GM18502 (cell line): ENCODE data around the gene URAD.

Source experiments
- ATAC-seq: cut with Tn5 transposase; IDR thresholded peaks from one replicate; pipeline ENCODE4 v1.9.1; 2021; ENCODE audit warnings: mild to moderate bottlenecking; ENCODE audit not compliant: unreplicated experiment, poor library complexity

URAD gene

DNA sequence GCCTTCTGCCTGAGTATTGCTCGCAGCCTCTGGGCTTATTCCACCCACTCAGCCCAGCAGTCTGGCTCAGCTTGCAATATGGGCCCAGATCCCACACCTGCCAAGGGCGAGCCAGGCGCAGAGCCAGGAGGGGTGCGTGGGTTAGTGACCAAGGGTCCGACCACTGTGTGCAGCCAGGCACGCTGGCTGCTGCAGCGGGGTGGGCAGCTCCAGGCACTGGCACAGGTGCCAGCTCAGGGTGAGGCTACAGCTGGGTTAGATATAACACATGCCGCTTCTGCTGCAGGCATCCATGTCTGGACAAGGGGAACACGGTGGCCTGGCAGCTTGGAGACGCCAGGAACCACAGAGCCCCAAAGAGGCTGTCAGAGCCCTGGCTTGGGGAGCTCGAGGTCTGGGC lies 12.6 kb upstream of the URAD start:
- ATAC-seq: no peak

DNA sequence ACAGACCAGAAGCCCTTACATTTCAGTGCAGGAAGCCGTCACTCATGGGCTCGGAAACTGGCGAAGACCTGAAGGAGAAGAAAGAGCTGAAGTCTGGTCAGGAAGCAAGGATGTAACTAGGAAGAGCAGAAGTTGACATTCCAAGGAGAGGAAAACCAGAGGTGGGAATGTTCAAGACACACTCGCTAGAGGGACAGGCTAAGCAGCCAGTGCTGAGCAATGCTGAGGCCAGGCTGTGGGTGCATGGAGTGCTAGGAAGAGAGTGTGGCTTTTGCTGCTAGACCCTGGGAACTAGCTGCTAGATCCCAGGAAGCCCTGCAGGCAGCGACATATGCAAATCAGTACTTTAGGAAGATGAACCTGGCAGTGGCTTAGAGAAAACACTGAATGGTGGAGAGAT lies 12.1 kb upstream of the URAD start:
- ATAC-seq: no peak

DNA sequence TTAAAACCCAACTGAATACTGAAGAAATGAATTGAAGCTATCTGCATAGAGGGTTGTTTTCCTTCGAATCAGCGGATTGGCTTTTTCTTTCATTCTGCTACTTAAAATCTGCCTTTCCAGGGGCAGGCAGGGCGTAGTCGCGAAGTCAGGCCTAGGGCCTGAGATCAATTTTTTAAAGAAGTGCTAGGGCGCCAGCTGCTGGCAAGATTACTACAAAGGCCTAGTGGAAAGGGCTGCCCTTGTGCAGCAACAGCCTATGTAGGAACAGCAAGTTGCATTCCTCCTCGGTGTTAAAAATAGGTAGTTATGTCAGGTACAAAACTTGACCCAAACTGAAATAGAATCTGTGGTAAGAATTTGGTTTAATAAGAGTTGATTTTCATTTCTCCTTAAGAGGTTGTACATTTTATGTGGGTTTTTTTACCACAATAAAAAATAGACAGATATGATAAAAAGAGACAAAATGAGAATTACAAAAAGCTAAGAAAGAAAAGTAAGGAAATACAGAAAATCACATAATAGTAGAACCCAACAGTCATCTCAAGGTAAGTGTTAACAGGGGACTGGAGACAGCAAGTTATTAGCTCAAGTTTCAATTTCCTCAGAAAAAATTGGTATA lies 9.5 kb upstream of the URAD start:
- no peak for ATAC-seq

DNA sequence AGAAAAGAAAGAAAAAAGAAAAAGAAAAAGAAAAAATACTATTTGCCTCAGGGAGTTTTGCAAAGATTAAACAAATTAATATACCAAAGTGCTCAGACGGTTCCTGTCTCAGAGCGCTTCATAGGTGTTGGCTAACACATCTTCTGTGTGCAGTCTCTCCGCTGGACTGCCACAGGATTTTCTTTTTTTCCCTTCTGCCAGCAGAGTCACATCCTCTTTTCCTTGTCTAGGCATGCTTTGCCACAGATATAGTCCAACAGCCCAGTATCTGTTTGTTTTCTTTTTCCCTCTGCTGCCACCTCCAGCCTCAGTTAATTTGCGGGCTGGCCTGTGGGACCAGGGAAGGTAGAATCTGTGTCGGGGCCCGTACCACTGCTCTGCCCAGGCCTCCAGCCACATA lies 3.4 kb upstream of the URAD start:
- no peak for ATAC-seq

GRCh38 chr13:27985600-27985999 lies 2.9 kb downstream of the URAD start:
- ATAC-seq: no peak

DNA sequence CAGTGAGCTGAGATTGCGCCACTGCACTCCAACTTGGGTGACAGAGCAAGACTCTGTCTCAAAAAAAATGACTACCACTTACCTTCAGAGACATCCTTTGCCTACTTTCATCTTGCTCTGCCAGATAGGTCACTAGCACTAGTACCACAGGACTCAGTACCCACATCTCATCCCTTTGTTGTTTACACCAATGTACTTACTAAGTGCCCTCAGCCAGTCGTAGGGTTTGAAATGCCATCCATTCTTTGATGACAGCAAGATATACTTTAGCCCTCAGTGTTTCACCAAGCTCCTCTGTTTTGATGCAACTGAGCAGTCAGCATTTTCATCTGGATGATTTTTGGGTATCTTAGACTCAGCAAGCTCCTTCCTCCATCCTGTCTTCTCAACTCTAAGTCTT lies 6.1 kb downstream of the URAD start:
- ATAC-seq: no peak

GRCh38 chr13:27981006-27981708 lies 7.3 kb downstream of the URAD start:
- no peak for ATAC-seq

DNA sequence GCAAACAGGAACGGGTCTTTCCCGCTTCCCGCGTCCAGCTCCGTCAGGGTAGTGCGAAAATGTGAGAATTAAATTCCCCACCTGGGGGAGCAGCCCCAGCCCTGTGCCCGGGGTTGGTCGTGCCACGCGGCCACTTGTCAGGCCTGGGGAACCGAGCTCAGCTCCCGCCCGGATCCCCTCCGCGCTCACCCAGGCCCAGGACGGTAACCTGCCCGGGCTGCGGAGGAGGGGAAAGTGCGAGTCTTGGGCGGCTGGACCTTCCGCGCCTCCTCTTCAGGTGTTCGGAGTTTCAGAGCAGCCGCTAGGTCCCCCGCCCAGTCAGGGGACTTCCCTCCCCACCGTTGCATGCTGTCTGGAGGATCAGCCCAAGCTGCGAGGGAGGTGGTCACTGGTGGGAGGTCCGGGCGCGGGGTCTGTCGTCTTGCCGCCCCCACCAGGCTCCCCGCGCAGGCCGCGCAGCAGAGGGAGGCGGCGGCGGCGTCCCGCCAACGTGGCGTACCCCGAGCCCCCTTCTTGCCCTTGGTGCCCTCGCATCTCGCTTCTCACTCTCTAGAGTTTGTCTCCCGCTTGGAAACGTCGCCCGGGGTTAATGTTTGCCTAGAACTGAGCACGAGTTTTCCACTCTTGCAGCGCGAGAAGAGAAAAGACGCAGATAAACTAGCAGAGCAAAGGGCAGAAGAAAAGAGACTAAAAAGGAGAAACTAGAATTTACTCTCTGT lies 8.1 kb downstream of the URAD start:
- ATAC-seq: no peak

GRCh38 chr13:27979765-27980279 lies 8.7 kb downstream of the URAD start:
- ATAC-seq: no peak

DNA sequence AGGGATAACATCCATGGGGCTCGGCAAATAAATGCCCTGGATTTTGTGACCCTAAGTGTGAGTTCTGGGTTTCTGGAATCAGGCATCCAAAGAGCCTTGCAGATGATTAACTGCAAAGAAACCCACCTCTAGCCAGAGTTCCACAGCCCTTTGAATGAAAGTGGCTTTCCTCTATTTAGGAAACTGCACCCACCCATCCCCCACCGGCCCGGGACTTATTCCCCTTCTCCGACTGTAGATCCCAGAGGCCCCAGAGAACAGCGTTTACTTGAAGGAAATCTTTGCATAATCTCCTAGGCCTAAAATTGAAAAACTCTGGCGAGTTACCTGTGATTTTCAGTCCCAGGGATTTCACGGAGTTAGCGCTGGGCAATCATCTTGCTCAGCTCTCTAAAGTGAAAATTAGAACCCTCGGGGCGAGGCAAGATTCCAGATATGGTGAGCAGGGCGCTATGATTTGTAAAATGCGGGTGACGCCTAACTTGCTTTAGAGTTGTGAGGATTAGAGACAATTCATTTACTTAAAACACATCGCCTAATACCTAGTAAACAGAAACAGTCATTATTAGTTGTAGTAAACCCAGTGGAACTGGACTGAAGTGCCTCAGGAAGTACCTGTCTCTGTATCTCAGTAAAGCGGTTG lies 9.4 kb downstream of the URAD start:
- ATAC-seq: no peak

GRCh38 chr13:27978301-27978968 lies 10.1 kb downstream of the URAD start:
- ATAC-seq: no peak

- ATAC-seq: no peak
These were observed 10.8 kb downstream of the URAD start for GRCh38 chr13:27977476-27978300.

- ATAC-seq: no peak
These were observed 12.0 kb downstream of the URAD start for GRCh38 chr13:27976362-27977091.

DNA sequence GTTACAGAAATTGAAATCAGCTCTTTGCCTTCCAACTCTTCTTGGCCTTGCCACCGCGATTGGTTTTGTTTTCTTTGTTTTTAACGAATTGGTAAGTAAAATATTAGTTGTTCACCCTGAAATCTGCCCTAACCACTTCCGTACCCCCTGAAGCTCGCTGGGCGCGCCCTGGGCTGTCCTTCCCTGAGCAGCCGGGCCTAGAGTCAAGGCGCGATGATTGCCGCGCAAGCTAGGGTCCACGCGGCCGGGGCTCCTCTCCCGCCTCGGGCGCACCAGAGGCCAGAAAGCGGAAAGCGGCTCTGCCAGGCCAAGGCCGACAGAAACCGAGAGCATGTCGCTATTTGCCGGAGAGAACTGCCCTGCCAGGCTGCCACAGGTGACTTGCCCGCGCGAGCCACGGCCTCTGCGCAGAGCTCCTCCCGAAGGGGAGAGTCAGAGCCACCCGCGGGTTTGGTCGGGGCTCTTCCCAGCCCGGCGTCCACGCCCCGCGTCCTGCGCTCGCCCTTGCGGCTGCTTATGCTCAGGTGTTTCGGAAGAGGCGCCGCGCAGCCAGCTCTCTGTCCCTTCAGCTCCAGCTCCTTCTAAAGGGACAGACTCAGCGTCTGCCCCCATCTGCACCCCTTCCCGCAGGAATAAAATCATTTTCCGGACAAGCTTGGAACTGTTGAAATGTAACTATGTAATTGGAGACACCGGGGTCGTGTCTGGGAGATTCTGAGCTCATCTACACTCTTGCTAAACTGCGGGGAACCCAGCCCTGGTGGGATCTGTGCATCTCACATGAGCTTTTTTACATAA lies 12.7 kb downstream of the URAD start:
- ATAC-seq: no peak

DNA sequence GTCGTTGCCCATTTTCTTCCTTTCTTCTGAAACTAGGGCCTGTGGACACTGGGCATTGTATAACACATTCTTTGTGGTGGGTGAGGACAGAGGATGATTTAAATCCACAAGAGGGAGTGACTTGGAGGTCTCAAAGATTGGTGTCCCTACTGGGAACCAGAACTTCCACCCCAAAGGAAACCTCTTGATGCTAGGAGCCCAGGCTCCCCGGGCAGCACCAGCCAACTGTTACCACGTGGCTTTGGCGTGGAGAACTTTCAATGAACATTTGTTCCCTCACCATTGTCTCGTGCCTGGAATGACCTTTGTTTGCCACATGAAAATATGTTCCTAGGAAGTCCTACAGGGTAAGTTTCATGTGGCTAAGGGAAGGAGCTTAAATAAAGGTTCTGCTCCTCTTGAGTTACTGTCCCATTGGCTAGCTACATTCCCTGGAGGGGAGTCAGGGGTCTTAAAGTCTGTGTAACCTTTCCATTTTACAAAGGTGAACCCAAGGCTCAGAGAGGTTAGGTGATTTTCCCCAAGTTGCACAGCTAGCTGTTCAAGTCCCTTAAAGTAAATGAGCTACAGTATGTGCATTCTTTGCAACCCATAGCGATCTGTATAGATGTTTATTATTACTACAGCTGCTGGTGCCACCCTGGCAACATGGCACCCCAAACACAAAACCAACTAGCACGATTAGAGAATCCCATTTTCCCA lies 14.4 kb downstream of the URAD start:
- ATAC-seq: no peak

DNA sequence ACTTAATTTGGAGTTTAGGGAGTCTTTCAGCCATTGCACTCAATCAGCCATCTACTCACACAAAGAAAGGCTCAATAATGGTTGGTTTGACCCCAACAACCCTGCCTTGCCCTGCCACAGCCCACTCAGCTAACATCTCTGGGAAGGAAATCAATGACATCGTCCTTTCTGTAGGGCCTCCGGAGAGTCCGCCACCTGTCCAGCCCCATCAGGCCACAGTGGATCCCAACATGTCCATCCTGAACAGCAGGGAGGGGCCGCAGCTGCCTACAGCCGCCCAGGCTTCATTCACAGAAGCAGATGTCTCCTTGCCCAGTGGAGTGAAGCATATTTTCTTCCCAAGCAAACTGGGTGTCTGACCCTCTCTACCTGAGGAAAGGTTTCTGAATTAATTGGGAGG lies 15.2 kb downstream of the URAD start:
- ATAC-seq: no peak

DNA sequence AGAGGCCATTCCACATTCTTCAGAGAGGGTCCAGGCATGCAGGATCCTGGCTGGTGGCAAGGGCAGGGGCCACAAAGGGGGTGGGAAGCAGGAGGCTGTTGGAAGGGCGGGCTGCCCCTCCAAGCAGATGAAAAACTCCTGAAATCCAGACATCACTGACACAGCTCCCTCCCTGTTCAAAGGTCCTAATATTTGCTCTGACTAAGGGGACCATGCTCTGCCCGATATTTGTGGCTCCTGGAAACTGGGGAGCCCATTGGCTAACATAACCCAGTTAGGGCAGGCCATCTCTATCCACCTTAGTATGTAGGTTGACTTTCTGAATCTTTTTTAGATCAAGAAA lies 16.0 kb downstream of the URAD start:
- no peak for ATAC-seq
